Neural cell (in vitro differentiated cells): Measurements from ENCODE around the gene BAHD1. TPM values are rescaled to one million over a fixed set of nuclear protein-coding genes. Genes with fewer than 3 reads are reported as not detected.
A peak's percentile ranks its signal among the peaks of the same experiment; 100 is the strongest.

Experiments used
- H2AFZ ChIP-seq: fragments of 200-600, 300-800 bp; sonication (generic), shearing (Covaris generic); 2 replicates; pipeline ENCODE4 v1.6.0; 2014; ENCODE audit warnings: low read depth, mild to moderate bottlenecking, antibody characterized with exemption, low read length, moderate library complexity
- H3F3A ChIP-seq: fragments of 200-600 bp; shearing (Covaris generic); 2 replicates; pipeline ENCODE4 v1.6.1; 2016; ENCODE audit warnings: mild to moderate bottlenecking, moderate library complexity, mixed read lengths, antibody characterized with exemption, low read length; ENCODE audit not compliant: insufficient read depth, poor library complexity, severe bottlenecking
- H3K27ac ChIP-seq: fragments of 200-600, 300-800 bp; sonication (generic), shearing (Covaris generic); 2 replicates; pipeline ENCODE4 v1.5.1; 2014; ENCODE audit warnings: mild to moderate bottlenecking, low read length, moderate library complexity
- H3K27me3 ChIP-seq: fragments of 300-800, 200-600 bp; sonication (generic), shearing (Covaris generic); 2 replicates; pipeline ENCODE4 v1.6.0; 2014; ENCODE audit warnings: mild to moderate bottlenecking, low read depth, low read length, moderate library complexity; ENCODE audit not compliant: insufficient read depth
- H3K36me3 ChIP-seq: fragments of 300-800, 200-600 bp; sonication (generic), shearing (Covaris generic); 2 replicates; pipeline ENCODE4 v1.5.1; 2014; ENCODE audit warnings: mild to moderate bottlenecking, antibody characterized with exemption, low read length, moderate library complexity; ENCODE audit not compliant: insufficient read depth
- H3K4me2 ChIP-seq: fragments of 300-800, 200-600 bp; sonication (generic), shearing (Covaris generic); 2 replicates; pipeline ENCODE4 v1.6.0; 2014; ENCODE audit warnings: mild to moderate bottlenecking, low read length
- H3K4me3 ChIP-seq: fragments of 300-800, 200-600 bp; sonication (generic), shearing (Covaris generic); 2 replicates; pipeline ENCODE4 v1.5.1; 2014; ENCODE audit warnings: mild to moderate bottlenecking, low read length, moderate library complexity
- H3K79me2 ChIP-seq: fragments of 200-600 bp; shearing (Covaris generic); replicated peaks from 2 replicates; pipeline ENCODE4 v1.6.0; 2014; ENCODE audit warnings: mild to moderate bottlenecking, low read length, moderate library complexity; ENCODE audit not compliant: insufficient read depth
- H3K9ac ChIP-seq: fragments of 300-800, 200-600 bp; sonication (generic), shearing (Covaris generic); 2 replicates; pipeline ENCODE4 v1.6.1; 2016; ENCODE audit warnings: mild to moderate bottlenecking, low read length, mixed read lengths
- H3K9me2 ChIP-seq: fragments of 200-600 bp; shearing (Covaris generic); 2 replicates; pipeline ENCODE4 v1.6.1; 2016; ENCODE audit warnings: mild to moderate bottlenecking, low read length, mixed read lengths; ENCODE audit not compliant: insufficient read depth
- H3K9me3 ChIP-seq: fragments of 200-600, 300-800 bp; sonication (generic), shearing (Covaris generic); 2 replicates; pipeline ENCODE4 v1.6.1; 2016; ENCODE audit warnings: mild to moderate bottlenecking, mixed run types, low read length, moderate library complexity, mixed read lengths
- H4K20me1 ChIP-seq: fragments of 200-600 bp; shearing (Covaris generic); 2 replicates; pipeline ENCODE4 v1.6.1; 2016; ENCODE audit warnings: mild to moderate bottlenecking, mixed run types; ENCODE audit not compliant: insufficient read depth
- CTCF ChIP-seq: fragments of 450-650 bp; IDR thresholded peaks from 2 replicates; pipeline ENCODE4 v1.5.1; 2014; ENCODE audit warnings: antibody characterized with exemption, mild to moderate bottlenecking, moderate library complexity; ENCODE audit not compliant: poor library complexity, severe bottlenecking
- EP300 ChIP-seq: fragments of 450-650 bp; conservative IDR thresholded peaks from 2 replicates; pipeline ENCODE4 v1.6.1; 2014; ENCODE audit warnings: antibody characterized with exemption, mild to moderate bottlenecking, moderate library complexity; ENCODE audit not compliant: poor library complexity, severe bottlenecking
- EZH2 ChIP-seq: fragments of 200-600, 300-800 bp; shearing (Covaris generic), sonication (generic); IDR thresholded peaks from 2 replicates; pipeline ENCODE4 v1.6.1; 2014; ENCODE audit warnings: antibody characterized with exemption, low read length, borderline replicate concordance, mild to moderate bottlenecking; ENCODE audit not compliant: insufficient read depth, poor library complexity, severe bottlenecking
- MXI1 ChIP-seq: fragments of 450-650 bp; conservative IDR thresholded peaks from 2 replicates; pipeline ENCODE4 v1.6.1; 2014; ENCODE audit warnings: antibody characterized with exemption, mild to moderate bottlenecking; ENCODE audit not compliant: poor library complexity, severe bottlenecking
- POLR2AphosphoS5 ChIP-seq: IDR thresholded peaks from 2 replicates; pipeline ENCODE4 v1.6.1; 2012
- RAD21 ChIP-seq: fragments of 450-650 bp; conservative IDR thresholded peaks from 2 replicates; pipeline ENCODE4 v1.6.1; 2014; ENCODE audit warnings: antibody characterized with exemption, mild to moderate bottlenecking, moderate library complexity
- REST ChIP-seq: IDR thresholded peaks from 2 replicates; pipeline ENCODE4 v1.6.1; 2012; ENCODE audit warnings: borderline replicate concordance
- SMC3 ChIP-seq: fragments of 450-650 bp; conservative IDR thresholded peaks from 2 replicates; pipeline ENCODE4 v1.6.1; 2014; ENCODE audit warnings: antibody characterized with exemption, mild to moderate bottlenecking, moderate library complexity; ENCODE audit not compliant: poor library complexity
- TAF1 ChIP-seq: IDR thresholded peaks from 2 replicates; pipeline ENCODE4 v1.6.1; 2012; ENCODE audit warnings: low read depth
- polyA plus RNA-seq: library from polyadenylated mRNA; depleted of rRNA; stranded (reverse); fragments of >200 nt; gene quantifications from 2 replicates; pipeline ENCODE4 v1.2.3, GENCODE V29; 2014

The BAHD1 gene
- polyA plus RNA-seq, 1 donor from 2014 or later: 22.8 TPM

DNA sequence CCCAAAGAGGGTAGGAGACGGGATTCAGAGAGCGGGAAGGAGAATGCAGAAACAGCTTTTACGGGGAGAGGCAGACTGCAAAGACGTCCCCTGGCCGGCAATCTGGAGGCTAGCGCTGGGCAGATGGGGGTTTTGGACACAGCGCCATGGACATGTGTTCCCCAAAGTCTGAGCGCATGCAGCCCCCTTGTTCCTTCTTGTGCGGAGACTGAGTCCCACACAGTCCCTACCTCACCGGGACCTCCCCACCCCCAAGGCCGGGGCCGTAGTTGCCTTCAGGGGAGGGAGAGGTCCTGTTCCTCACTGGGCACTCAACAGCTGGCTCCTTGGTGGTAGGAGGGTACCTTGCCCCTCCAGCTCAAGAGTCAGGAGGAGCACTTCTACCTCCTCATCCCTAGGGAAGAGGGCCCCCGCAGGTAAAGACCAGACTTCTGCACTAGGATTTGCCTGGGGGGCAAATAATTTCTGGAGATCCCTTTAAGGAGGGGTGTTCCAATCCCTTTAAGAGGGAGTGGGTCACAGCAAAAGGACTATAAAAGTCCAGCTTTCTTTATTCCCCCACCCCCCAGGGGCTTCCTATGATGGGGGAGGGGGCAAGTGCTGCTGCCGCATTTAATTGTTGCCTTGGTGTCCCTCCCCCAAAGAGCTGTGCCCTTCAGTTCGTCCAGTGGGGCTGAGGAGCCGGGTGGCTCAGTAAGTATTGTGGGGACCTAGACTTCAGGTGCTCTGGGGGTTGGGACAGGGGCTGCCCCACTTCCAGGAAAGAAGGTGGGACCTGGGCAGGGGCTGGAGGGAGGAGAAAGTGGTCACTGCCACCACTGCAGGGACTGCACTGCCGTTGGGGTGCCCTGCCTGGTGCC, 3.6 kb upstream of the BAHD1 start:
- no peaks in the 10 kb centered on the region for H3K36me3 ChIP-seq
- H4K20me1 ChIP-seq: no peaks in the 10 kb centered on the region
- peaks cover 60% of the 10 kb centered on the region for H3K27me3 ChIP-seq
- H3F3A ChIP-seq: no peaks in the 10 kb centered on the region
- TF ChIP-seq TAF1 (no peak), SMC3 (no peak), REST (no peak), MXI1 (no peak)
- no peak overlapping the region for H3K4me2 ChIP-seq
- no peaks in the 10 kb centered on the region for H3K9me2 ChIP-seq
- H3K4me3 ChIP-seq: peak overlapping the region; percentile 53
- no peak overlapping the region for H3K27ac ChIP-seq
- H3K9ac ChIP-seq: no peak overlapping the region
- no peaks in the 10 kb centered on the region for H3K9me3 ChIP-seq
- no peak overlapping the region for H2AFZ ChIP-seq
- H3K79me2 ChIP-seq: no peaks in the 10 kb centered on the region

DNA sequence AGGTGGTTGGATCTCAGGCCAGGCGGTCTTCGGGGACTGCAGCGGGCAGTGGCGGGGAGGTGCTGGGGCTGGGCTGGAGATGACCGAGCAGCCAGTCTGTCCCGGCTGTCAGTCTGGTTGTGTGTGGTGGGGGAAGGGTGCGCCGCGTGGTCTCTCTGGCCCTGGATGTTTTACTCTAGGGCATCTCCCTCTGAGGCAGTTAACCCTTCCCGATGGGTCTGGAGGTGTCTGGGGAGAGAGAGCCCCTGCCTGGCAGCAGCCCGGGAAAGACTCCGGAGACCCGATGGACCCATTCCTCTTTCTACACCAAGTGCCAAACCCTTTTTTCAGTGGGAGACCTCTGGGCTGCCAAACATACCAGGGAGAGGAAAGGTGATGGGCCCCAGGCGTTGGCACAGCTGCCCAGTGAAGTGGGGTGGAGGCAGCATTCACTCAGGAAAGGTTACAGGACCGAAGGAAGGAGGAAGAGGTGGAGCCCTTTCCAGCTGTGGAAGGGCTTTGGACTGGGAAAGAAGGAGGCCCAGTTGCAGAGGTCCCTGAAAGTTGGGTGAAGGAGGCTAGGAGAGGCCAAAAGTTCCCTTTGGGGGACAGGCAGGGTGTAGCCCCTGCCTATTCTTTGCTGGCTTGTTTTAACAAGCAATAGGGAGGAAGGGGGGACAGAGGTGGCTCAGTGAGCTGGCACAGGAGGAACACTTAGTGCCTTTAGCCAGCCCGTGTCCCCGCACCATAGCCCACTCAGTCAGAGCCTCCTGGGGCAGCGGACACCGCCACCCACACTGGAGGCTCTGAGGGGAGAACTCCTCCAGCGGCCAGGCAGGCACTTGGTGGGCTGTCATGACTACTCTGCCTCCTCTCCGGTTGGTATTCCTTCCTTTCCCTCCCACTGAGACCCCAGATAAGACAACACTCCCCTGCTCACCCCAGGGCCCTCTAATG, 2.7 kb upstream of the BAHD1 start:
- Histone ChIP-seq H4K20me1 (peaks cover 8% of the 10 kb centered on the region), H3F3A (no peaks in the 10 kb centered on the region), H3K9me3 (no peaks in the 10 kb centered on the region), H3K27ac (no peak overlapping the region), H3K79me2 (peaks cover 8% of the 10 kb centered on the region), H3K9ac (no peak overlapping the region), H2AFZ (no peak overlapping the region), H3K9me2 (no peaks in the 10 kb centered on the region), H3K4me2 (no peak overlapping the region), H3K36me3 (no peaks in the 10 kb centered on the region), H3K27me3 (peaks cover 60% of the 10 kb centered on the region), H3K4me3 (no peak overlapping the region)
- TF ChIP-seq POLR2AphosphoS5 (no peak), EZH2 (no peak), SMC3 (no peak), REST (no peak), RAD21 (no peak), CTCF (no peak), MXI1 (no peak), TAF1 (no peak), EP300 (no peak)
